Measurements from ENCODE around the gene CTNND2. TPM values are rescaled to one million over a fixed set of nuclear protein-coding genes. Genes with fewer than 3 reads are reported as not detected.

Gene CTNND2
- total and polyA plus RNA-seq, 2 donors (not counting 1 experiment from before 2014, with no cell fraction given) = not detected

- Histone ChIP-seq H3K9ac (ENCODE audit: low read length) (no peak overlapping the region), H3K27me3 (replicated peaks in 1 of 4; ENCODE audit: control extremely low read depth in 1 of 4, control insufficient read depth in 3 of 4, insufficient read depth in 4 of 4, low read length in 3 of 4) (peaks cover 0 to 3% (median 0%) of the 10 kb centered on the region in 4 experiments), H3K36me3 (replicated peaks in 1 of 2; ENCODE audit: control extremely low read depth in 1 of 2, control insufficient read depth in 1 of 2, extremely low read depth in 1 of 2, insufficient read depth in 2 of 2, low read length in 1 of 2) (no peaks in the 10 kb centered on the region), H3K4me2 (replicated peaks; ENCODE audit: low read depth, low read length, poor library complexity, severe bottlenecking) (no peak overlapping the region), H3K9me3 (ENCODE audit: control extremely low read depth in 1 of 3, control insufficient read depth in 2 of 3, insufficient read depth in 1 of 3, low read length in 2 of 3) (peaks cover 0 to 2% (median 0%) of the 10 kb centered on the region in 3 donors), H4K20me1 (ENCODE audit: control insufficient read depth, insufficient read depth, low read length, poor library complexity, severe bottlenecking) (no peaks in the 10 kb centered on the region), H3K4me1 (ENCODE audit: control insufficient read depth in 2 of 2, insufficient read depth in 2 of 2, low read length in 2 of 2) (no peaks in the 10 kb centered on the region), H3K79me2 (ENCODE audit: control insufficient read depth, insufficient read depth, low read length) (no peaks in the 10 kb centered on the region), H3K27ac (ENCODE audit: low read length in 2 of 2) (no peak overlapping the region), H3K4me3 (ENCODE audit: control extremely low read depth in 1 of 5, extremely low read depth in 1 of 5, insufficient read depth in 1 of 5, low read depth in 2 of 5, low read length in 4 of 5) (no peak overlapping the region), H2AFZ (ENCODE audit: insufficient read depth, low read depth, low read length, poor library complexity, severe bottlenecking) (no peak overlapping the region)
- H3K4me3 Mint-ChIP-seq = no peak overlapping the region
- H3K4me1 Mint-ChIP-seq = no peaks in the 10 kb centered on the region
- TF ChIP-seq, protein P1, sequence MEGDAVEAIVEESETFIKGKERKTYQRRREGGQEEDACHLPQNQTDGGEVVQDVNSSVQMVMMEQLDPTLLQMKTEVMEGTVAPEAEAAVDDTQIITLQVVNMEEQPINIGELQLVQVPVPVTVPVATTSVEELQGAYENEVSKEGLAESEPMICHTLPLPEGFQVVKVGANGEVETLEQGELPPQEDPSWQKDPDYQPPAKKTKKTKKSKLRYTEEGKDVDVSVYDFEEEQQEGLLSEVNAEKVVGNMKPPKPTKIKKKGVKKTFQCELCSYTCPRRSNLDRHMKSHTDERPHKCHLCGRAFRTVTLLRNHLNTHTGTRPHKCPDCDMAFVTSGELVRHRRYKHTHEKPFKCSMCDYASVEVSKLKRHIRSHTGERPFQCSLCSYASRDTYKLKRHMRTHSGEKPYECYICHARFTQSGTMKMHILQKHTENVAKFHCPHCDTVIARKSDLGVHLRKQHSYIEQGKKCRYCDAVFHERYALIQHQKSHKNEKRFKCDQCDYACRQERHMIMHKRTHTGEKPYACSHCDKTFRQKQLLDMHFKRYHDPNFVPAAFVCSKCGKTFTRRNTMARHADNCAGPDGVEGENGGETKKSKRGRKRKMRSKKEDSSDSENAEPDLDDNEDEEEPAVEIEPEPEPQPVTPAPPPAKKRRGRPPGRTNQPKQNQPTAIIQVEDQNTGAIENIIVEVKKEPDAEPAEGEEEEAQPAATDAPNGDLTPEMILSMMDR (IDR thresholded peaks at IDR 0.05) = no peak
- H3K9me3 Mint-ChIP-seq (ENCODE audit: insufficient read depth) = no peaks in the 10 kb centered on the region
- 69% methylated on average over 2 of the region's 7 CpGs for WGBS (ENCODE audit: insufficient coverage)
- ChIA-PET CTCF (no interaction called here), POLR2A (no interaction called here)
- no peak for ATAC-seq (ENCODE audit: low read depth)
- no peak overlapping the region for H3K27ac Mint-ChIP-seq
- intact Hi-C loops (cut with micrococcal nuclease) = no loop called here
- DNase-seq = no peak
- H3K27me3 Mint-ChIP-seq = peaks cover 3% of the 10 kb centered on the region
Measured at GRCh38 chr5:11214864-11215644, 689.2 kb downstream of the CTNND2 start.

GRCh38 chr5:11212706-11213105 is 691.5 kb downstream of the CTNND2 start:
- Histone ChIP-seq H3K4me1 (ENCODE audit: control insufficient read depth in 2 of 2, insufficient read depth in 2 of 2, low read length in 2 of 2) (no peaks in the 10 kb centered on the region), H3K79me2 (ENCODE audit: control insufficient read depth, insufficient read depth, low read length) (no peaks in the 10 kb centered on the region), H3K4me2 (replicated peaks; ENCODE audit: low read depth, low read length, poor library complexity, severe bottlenecking) (no peak overlapping the region), H3K4me3 (ENCODE audit: control extremely low read depth in 1 of 5, extremely low read depth in 1 of 5, insufficient read depth in 1 of 5, low read depth in 2 of 5, low read length in 4 of 5) (no peak overlapping the region), H3K9me3 (ENCODE audit: control extremely low read depth in 1 of 3, control insufficient read depth in 2 of 3, insufficient read depth in 1 of 3, low read length in 2 of 3) (peaks cover 0 to 2% (median 0%) of the 10 kb centered on the region in 3 donors), H3K27me3 (replicated peaks in 1 of 4; ENCODE audit: control extremely low read depth in 1 of 4, control insufficient read depth in 3 of 4, insufficient read depth in 4 of 4, low read length in 3 of 4) (peaks cover 0 to 3% (median 0%) of the 10 kb centered on the region in 4 experiments), H4K20me1 (ENCODE audit: control insufficient read depth, insufficient read depth, low read length, poor library complexity, severe bottlenecking) (no peaks in the 10 kb centered on the region), H3K9ac (ENCODE audit: low read length) (no peak overlapping the region), H3K27ac (ENCODE audit: low read length in 2 of 2) (no peak overlapping the region), H3K36me3 (replicated peaks in 1 of 2; ENCODE audit: control extremely low read depth in 1 of 2, control insufficient read depth in 1 of 2, extremely low read depth in 1 of 2, insufficient read depth in 2 of 2, low read length in 1 of 2) (no peaks in the 10 kb centered on the region), H2AFZ (ENCODE audit: insufficient read depth, low read depth, low read length, poor library complexity, severe bottlenecking) (no peak overlapping the region)
- ChIA-PET POLR2A (no interaction called here), CTCF (no interaction called here)
- Mint-ChIP-seq H3K27me3 (no peaks in the 10 kb centered on the region), H3K4me1 (no peaks in the 10 kb centered on the region), H3K4me3 (no peak overlapping the region), H3K27ac (no peak overlapping the region), H3K9me3 (ENCODE audit: insufficient read depth) (no peaks in the 10 kb centered on the region)
- 48% methylated on average over 3 of the region's 3 CpGs for WGBS (ENCODE audit: insufficient coverage)
- TF ChIP-seq, protein P1 (IDR thresholded peaks at IDR 0.05) = no peak
- no peak for TF ChIP-seq EZH2 (IDR thresholded peaks at IDR 0.05; ENCODE audit: borderline replicate concordance, insufficient read depth, low read depth, low read length, poor library complexity, severe bottlenecking)
- no peak for ATAC-seq (ENCODE audit: low read depth)
- intact Hi-C loops (cut with micrococcal nuclease) = no loop called here
- no peak for DNase-seq
